Liver (tissue), 9 donors: ENCODE results near the gene SFTA2. TPM values are rescaled to one million over a fixed set of nuclear protein-coding genes. Genes with fewer than 3 reads are reported as not detected.

Experiments
- DNase-seq: peaks from one replicate; pipeline ENCODE4 v3.0.0-alpha.2; 2017; ENCODE audit warnings: low spot score
- H3K27ac ChIP-seq, 2 donors: one replicate each; pipeline ENCODE4 v1.7.0; 2013; ENCODE audit warnings: inconsistent platforms in 2 of 2, low read length in 2 of 2, control low read depth in 1 of 2, low read depth in 1 of 2, mild to moderate bottlenecking in 1 of 2
- H3K27me3 ChIP-seq, 4 donors: one replicate each; pipeline versions ENCODE4 v1.6.1 to v1.7.0; 2013; ENCODE audit warnings: low read length in 3 of 4, inconsistent platforms in 1 of 4, mild to moderate bottlenecking in 1 of 4, moderate library complexity in 1 of 4; ENCODE audit not compliant: control insufficient read depth in 4 of 4, insufficient read depth in 4 of 4
- H3K36me3 ChIP-seq, 4 donors: one replicate each; pipeline versions ENCODE4 v1.6.1 to v1.7.0; 2013; ENCODE audit warnings: low read length in 3 of 4, mild to moderate bottlenecking in 3 of 4, low read depth in 1 of 4, moderate library complexity in 1 of 4; ENCODE audit not compliant: control insufficient read depth in 4 of 4, insufficient read depth in 3 of 4
- H3K4me1 ChIP-seq, 4 donors: one replicate each; pipeline versions ENCODE4 v1.6.1 to v1.7.0; 2013; ENCODE audit warnings: low read length in 3 of 4, mild to moderate bottlenecking in 3 of 4, moderate library complexity in 1 of 4; ENCODE audit not compliant: control insufficient read depth in 4 of 4, insufficient read depth in 4 of 4
- H3K4me3 ChIP-seq, 3 donors: one replicate each; pipeline versions ENCODE4 v1.6.1 to v1.7.0; 2013; ENCODE audit warnings: low read length in 3 of 3, control low read depth in 1 of 3, low read depth in 1 of 3, mild to moderate bottlenecking in 1 of 3
- H3K9ac ChIP-seq, 2 donors: one replicate each; pipeline ENCODE4 v1.7.0; 2013; ENCODE audit warnings: low read length in 2 of 2, mild to moderate bottlenecking in 2 of 2, moderate library complexity in 2 of 2, control low read depth in 1 of 2, low read depth in 1 of 2
- H3K9me3 ChIP-seq, 4 donors: one replicate each; pipeline versions ENCODE4 v1.6.1 to v1.7.0; 2013; ENCODE audit warnings: low read length in 3 of 4; ENCODE audit not compliant: control insufficient read depth in 4 of 4
- ATF3 ChIP-seq: IDR thresholded peaks from 2 replicates; pipeline ENCODE4 v1.6.1; 2016; ENCODE audit warnings: antibody characterized with exemption
- CTCF ChIP-seq: fragments of 150-350 bp; IDR thresholded peaks from 2 replicates; pipeline ENCODE4 v1.5.1; 2017; ENCODE audit warnings: improper control_type of control experiment, low read depth, low read length; ENCODE audit not compliant: missing input control
- EGR1 ChIP-seq, 2 donors: IDR thresholded peaks; 2 replicates each; pipeline ENCODE4 v1.6.1; 2016 to 2018; ENCODE audit warnings: antibody characterized with exemption in 2 of 2, low read depth in 2 of 2
- FOXA1 ChIP-seq: IDR thresholded peaks from 2 replicates; pipeline ENCODE4 v1.6.1; 2016; ENCODE audit warnings: antibody characterized with exemption
- FOXA2 ChIP-seq: IDR thresholded peaks from 2 replicates; pipeline ENCODE4 v1.6.1; 2016; ENCODE audit warnings: antibody characterized with exemption
- GABPA ChIP-seq, 2 donors: IDR thresholded peaks in 1 of 2; conservative IDR thresholded peaks in 1 of 2; 2 replicates each; pipeline ENCODE4 v1.6.1; 2016; ENCODE audit warnings: antibody characterized with exemption in 2 of 2, mild to moderate bottlenecking in 1 of 2, moderate library complexity in 1 of 2
- JUND ChIP-seq, 2 donors: IDR thresholded peaks; 2 replicates each; pipeline ENCODE4 v1.6.1; 2016; ENCODE audit warnings: antibody characterized with exemption in 2 of 2
- NR2F2 ChIP-seq: IDR thresholded peaks from 2 replicates; pipeline ENCODE4 v1.6.1; 2016; ENCODE audit warnings: antibody characterized with exemption
- RAD21 ChIP-seq, 2 donors: IDR thresholded peaks; 2 replicates each; pipeline ENCODE4 v1.6.1; 2016; ENCODE audit warnings: antibody characterized with exemption in 2 of 2, mild to moderate bottlenecking in 2 of 2
- REST ChIP-seq: IDR thresholded peaks from 2 replicates; pipeline ENCODE4 v1.6.1; 2016; ENCODE audit warnings: antibody characterized with exemption, mild to moderate bottlenecking
- RXRA ChIP-seq, 2 donors: IDR thresholded peaks; 2 replicates each; pipeline ENCODE4 v1.6.1; 2017 to 2018; ENCODE audit warnings: antibody characterized with exemption in 2 of 2, mild to moderate bottlenecking in 1 of 2
- TAF1 ChIP-seq: conservative IDR thresholded peaks from 2 replicates; pipeline ENCODE4 v1.6.1; 2016; ENCODE audit warnings: antibody characterized with exemption, mild to moderate bottlenecking
- WGBS: extraction: QIAGEN DNeasy Blood & Tissue Kit; methylation state at CpG from one replicate; pipeline ENCODE4 v1.1.7; 2013; 5-methylcytosine and 5-hydroxymethylcytosine counted together
- polyA plus RNA-seq, 2 donors: library from polyadenylated mRNA; stranded (reverse) in 1 of 2; unstranded in 1 of 2; fragments of 200-250 nt in 1 of 2; fragments of >200 nt in 1 of 2; fragmentation: Nextera tagmentation in 1 of 2; extraction: Ambion mirVana in 1 of 2; gene quantifications; one replicate each; pipeline versions ENCODE4 v1.2.1 to v1.2.3, GENCODE V29; 2013 to 2015
- total RNA-seq, 2 donors: library from RNA; depleted of rRNA; stranded (reverse); fragments of >200 nt; gene quantifications; one replicate each; pipeline ENCODE4 v1.2.3, GENCODE V29; 2014
- TF ChIP-seq, protein P1 (sequence below): IDR thresholded peaks from 2 replicates; pipeline ENCODE4 v1.6.1; 2016; ENCODE audit warnings: antibody characterized with exemption
- donor health status: healthy.
- donor health status: healthy.
- donor health status: healthy.
- donor health status: healthy.
- donor health status: healthy.

Gene SFTA2
- total and polyA plus RNA-seq, 4 donors: 0.60 TPM; not detected in 3

- Histone ChIP-seq H3K36me3 (no peaks in the 10 kb centered on the region), H3K4me1 (peaks cover 5 to 20% (median 11%) of the 10 kb centered on the region in 4 donors), H3K27ac (peak overlapping the region in 1 of 2 donors; percentile 51), H3K9me3 (no peaks in the 10 kb centered on the region), H3K27me3 (no peaks in the 10 kb centered on the region), H3K4me3 (no peak overlapping the region), H3K9ac (peak overlapping the region in 1 of 2 donors; percentile 49)
- no peak for TF ChIP-seq CTCF
- WGBS: 64% methylated on average over 15 of the region's 15 CpGs
- no peak for DNase-seq
Measured at GRCh38 chr6:30882759-30883684, 48.9 kb downstream of the SFTA2 start.

DNA sequence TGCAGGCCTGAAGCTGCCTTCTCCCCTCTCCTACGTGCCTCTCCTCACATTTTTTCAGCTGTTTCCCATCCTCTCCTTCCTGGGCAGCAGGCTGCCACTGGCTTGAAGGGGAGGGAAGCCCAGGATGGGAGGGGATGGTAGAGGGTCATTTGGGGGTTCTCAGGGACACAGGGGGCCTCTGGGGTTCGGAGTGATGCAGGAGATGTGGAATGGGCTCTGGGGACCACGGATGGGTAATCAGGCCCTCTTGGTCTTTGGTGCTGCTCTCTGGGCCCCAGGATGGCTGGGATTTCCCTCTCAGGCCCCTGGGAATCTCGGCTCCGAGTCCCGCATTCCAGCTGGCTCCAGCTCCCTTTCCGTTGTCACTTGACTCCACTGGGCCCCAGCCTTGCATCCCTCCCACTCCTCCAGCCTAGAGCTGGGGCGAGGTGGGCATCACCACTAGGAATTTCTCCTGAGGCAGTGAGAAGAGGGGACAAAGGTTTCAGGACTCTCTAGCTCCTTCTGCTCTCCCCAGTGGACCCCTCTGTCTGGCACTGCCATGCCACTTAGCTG lies 49.7 kb downstream of the SFTA2 start:
- Histone ChIP-seq H3K27me3 (no peaks in the 10 kb centered on the region), H3K9ac (no peak overlapping the region), H3K27ac (no peak overlapping the region), H3K9me3 (no peaks in the 10 kb centered on the region), H3K4me1 (peaks cover 6 to 26% (median 11%) of the 10 kb centered on the region in 4 donors), H3K4me3 (no peak overlapping the region), H3K36me3 (no peaks in the 10 kb centered on the region)
- 74% methylated on average over 8 of the region's 8 CpGs for WGBS
- TF ChIP-seq RXRA (IDR thresholded peaks at IDR 0.05): no peak
- no peak for TF ChIP-seq TAF1
- TF ChIP-seq RAD21 (IDR thresholded peaks at IDR 0.05): no peak
- TF ChIP-seq ATF3: no peak
- no peak for DNase-seq

GRCh38 chr6:30881392-30882203 lies 50.4 kb downstream of the SFTA2 start:
- peaks cover 6 to 28% (median 11%) of the 10 kb centered on the region in 4 donors for H3K4me1 ChIP-seq
- no peak overlapping the region for H3K27ac ChIP-seq
- H3K9me3 ChIP-seq: no peaks in the 10 kb centered on the region
- no peaks in the 10 kb centered on the region for H3K36me3 ChIP-seq
- no peak overlapping the region for H3K4me3 ChIP-seq
- WGBS: 82% methylated on average over 14 of the region's 14 CpGs
- H3K27me3 ChIP-seq: no peaks in the 10 kb centered on the region
- no peak for DNase-seq
- H3K9ac ChIP-seq: no peak overlapping the region
- TF ChIP-seq FOXA2 (no peak), REST (no peak), GABPA (IDR thresholded peaks at IDR 0.05 in 1 of 2, conservative IDR thresholded peaks at IDR 0.05 in 1 of 2) (no peak), RXRA (IDR thresholded peaks at IDR 0.05) (no peak), TAF1 (no peak), RAD21 (IDR thresholded peaks at IDR 0.05) (no peak), ATF3 (no peak), FOXA1 (no peak), NR2F2 (no peak), EGR1 (IDR thresholded peaks at IDR 0.05; ENCODE audit: low read depth in 2 of 2) (no peak), JUND (IDR thresholded peaks at IDR 0.05) (no peak)
- TF ChIP-seq, protein P1, sequence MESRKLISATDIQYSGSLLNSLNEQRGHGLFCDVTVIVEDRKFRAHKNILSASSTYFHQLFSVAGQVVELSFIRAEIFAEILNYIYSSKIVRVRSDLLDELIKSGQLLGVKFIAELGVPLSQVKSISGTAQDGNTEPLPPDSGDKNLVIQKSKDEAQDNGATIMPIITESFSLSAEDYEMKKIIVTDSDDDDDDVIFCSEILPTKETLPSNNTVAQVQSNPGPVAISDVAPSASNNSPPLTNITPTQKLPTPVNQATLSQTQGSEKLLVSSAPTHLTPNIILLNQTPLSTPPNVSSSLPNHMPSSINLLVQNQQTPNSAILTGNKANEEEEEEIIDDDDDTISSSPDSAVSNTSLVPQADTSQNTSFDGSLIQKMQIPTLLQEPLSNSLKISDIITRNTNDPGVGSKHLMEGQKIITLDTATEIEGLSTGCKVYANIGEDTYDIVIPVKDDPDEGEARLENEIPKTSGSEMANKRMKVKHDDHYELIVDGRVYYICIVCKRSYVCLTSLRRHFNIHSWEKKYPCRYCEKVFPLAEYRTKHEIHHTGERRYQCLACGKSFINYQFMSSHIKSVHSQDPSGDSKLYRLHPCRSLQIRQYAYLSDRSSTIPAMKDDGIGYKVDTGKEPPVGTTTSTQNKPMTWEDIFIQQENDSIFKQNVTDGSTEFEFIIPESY: no peak
